HG03442 (cell line): Measurements from ENCODE around the gene GADD45A.
"Not testable (repeated sequence)": the region's sequence is repeated elsewhere in the genome, so short reads cannot be mapped to it uniquely, and the experiment has no call there.

Source experiments
- ATAC-seq: cut with Tn5 transposase; IDR thresholded peaks from one replicate; pipeline ENCODE4 v1.9.1; 2021; ENCODE audit warnings: mild to moderate bottlenecking, moderate library complexity; ENCODE audit not compliant: unreplicated experiment

GADD45A gene, protein sequence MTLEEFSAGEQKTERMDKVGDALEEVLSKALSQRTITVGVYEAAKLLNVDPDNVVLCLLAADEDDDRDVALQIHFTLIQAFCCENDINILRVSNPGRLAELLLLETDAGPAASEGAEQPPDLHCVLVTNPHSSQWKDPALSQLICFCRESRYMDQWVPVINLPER

DNA sequence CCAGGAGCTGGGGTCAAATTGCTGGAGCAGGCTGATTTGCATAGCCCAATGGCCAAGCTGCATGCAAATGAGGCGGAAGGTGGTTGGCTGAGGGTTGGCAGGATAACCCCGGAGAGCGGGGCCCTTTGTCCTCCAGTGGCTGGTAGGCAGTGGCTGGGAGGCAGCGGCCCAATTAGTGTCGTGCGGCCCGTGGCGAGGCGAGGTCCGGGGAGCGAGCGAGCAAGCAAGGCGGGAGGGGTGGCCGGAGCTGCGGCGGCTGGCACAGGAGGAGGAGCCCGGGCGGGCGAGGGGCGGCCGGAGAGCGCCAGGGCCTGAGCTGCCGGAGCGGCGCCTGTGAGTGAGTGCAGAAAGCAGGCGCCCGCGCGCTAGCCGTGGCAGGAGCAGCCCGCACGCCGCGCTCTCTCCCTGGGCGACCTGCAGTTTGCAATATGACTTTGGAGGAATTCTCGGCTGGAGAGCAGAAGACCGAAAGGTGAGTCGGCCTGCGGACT is at the start of gene GADD45A:
Gene GADD45A, plus strand, starts transcription at position 135 of the 491 bp plus-strand sequence. Its CDS starts 294 bp downstream, at position 429.
- ATAC-seq: peak; percentile 83

DNA sequence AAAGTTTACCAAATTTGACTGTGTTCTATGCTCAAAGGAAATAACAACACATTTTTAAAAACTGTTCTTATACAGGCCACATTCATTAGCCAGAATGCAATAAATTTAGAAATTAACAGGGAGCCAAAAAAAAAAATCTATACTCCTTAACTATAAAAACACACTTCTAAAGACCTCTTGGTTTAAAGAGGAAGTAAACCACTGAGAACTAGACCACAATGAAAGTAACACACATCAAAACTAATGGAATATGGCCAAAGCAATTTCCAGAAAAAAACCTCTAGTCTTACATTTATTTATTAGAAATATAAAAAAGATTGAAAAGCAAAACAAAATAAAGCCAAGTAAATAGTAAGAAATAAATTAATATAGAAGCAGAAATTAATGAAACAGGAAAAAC is 48.9 kb upstream of the GADD45A start:
- no peak for ATAC-seq

DNA sequence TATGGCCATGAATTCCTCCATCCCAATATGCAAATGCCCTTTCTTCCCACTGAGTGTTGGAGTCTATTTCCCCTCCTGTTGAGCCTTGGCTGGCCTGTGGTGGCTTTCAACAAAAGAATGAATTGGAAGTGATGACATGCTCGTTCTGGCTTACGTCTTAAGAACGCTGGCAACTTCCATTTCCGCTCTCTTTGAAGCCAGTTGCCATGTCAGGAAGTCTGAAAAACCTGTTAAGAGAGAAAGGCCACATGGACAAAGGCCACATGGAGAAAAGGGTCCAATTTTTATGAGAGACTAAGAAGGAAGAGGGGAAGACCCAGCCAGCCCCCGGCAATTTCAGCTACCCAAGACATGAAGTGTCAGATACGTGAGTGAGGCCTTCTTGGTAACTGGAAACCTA is 45.6 kb upstream of the GADD45A start:
- ATAC-seq: no peak

DNA sequence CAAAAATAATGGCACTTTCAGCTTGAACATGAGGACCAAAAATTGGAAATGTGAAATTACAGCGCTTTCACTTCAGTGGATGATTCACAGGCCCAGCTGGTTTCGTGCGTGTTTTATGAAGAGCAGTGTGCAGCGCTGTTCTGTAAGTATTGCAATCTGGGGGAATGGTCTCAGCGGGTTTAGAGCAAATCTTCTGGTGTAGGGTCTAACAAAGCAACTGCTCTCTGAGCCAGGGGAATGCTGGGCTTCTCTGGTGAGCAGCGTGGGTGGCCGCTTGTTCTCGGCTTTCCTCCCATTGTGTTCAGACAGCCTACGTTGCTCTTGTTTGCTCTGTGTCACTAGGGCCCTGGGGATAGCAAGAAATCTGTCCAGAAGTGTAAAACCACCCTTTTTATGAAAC is 42.4 kb upstream of the GADD45A start:
- no peak for ATAC-seq

DNA sequence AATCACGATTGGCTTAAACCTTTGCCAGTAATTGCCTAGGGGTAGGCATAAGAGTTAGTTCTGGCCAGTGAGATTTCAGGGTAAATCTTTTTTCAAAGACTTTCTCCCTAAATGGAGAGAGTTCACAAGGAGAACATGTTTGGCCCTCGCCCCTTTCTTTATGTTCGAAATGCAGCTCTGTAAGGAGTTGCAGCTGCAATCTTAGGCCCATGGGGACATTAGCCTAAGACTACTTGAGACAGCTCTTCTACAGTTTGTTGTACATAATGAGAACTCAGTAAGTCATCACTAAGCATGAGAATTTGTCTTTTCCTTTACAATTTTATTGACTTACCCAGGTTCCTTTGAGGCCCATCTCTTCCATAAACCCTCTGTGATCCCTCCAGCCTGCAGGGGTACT is 40.4 kb upstream of the GADD45A start:
- no peak for ATAC-seq

DNA sequence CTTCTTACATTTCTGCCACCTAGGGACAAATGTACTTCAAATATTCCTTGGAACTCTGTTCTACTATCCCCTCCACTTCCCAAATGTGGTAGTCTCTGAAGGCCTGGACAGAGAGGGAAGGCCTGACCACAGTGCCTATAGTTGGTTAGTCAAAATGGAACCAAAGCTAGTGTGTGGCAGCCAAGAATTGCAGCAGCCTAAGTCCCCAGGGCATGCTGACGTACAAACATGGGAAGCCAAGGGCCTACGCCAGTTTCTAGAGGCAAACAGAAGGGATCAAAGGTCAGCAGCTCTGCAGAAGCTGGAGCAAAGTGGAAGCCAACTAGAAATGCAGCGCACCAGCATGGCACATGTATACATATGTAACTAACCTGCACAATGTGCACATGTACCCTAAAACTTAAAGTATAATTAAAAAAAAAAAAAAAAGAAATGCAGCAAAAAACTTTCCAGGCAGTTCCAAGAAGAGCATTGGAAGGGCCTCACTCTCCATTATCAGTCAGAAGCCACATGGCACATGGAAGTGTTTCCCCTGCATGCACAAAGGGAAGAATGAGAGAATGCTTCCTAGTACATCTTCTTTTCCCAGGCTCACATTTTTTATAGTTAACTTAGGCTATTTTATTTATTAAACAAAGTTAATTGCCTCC is 39.4 kb upstream of the GADD45A start:
- ATAC-seq: no peak

DNA sequence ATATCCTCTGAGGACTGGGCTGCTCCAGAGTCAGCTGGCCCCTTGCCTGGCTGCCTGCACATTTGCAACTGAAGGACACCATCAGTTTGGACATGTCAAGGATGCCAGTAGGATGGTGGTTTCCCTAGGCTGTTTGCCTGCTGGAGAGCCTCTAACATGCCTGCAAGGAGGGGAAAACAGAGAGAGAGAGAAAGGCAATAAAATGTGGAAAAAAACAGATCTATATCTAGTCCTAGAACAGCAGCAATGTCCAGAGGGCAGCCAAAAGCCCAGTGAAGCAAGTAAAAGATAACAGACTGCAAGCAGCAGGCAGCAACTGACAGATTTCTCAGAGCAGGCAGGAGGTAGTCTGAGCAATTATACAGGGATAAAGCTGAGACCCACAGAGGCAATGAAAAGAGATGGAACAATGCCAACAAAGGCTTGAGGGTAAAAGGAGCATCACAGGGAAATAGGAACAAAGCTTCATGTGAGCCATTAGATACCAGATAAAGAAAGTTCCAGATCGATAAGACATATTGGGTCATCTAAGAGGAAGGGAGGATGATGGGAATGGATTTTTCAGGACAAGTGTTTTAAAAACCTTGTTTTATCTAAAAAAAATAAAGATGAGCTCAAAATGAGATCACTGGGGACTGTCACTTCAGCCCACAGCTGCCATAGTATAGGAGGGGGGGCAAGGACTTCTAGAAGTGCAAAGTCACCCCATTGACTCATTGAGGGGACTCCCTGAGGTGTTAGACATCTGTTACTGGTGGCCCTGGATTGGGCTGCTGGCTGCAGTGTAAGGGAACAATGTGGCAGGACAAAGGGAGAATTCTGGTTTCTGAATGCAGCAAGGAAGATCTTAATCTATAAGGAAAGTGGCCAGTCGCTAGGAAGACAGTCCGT is 38.6 kb upstream of the GADD45A start:
- no peak for ATAC-seq

DNA sequence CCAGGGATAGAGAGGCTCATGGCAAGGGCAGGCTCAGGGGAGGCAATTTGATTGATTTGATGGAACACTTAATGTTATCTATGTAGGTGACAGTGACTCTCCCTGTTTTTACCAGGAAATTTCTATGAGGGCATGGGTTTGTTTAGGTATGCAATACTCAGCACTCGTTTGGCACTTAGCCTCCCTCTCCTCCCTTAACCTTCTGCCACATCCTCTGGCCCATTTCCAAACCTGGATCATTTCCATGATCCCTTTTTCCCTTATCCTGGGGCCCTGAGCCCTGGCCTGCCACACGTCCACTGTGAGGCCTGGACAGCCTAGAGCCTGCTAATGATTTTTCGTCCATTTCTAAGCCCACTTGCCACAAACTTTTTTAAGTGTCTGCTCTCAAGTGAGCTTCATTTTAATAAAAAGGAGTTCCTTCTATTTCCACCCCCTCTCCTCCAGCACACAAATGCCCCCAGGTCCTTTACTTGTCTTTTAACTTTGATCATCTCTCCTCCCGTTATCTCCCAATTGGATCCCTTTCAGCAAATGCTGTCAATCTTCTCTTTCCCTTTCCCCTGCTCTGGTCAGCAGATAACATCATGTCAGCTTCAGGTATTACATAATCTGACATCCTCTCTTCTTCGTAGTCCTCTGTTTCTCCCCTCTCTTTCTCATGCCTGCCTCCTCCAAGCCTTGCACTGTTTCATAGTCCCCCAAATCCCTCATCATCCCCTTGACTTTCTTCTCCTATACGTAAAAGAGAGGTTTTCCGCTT is 37.8 kb upstream of the GADD45A start:
- ATAC-seq: no peak

DNA sequence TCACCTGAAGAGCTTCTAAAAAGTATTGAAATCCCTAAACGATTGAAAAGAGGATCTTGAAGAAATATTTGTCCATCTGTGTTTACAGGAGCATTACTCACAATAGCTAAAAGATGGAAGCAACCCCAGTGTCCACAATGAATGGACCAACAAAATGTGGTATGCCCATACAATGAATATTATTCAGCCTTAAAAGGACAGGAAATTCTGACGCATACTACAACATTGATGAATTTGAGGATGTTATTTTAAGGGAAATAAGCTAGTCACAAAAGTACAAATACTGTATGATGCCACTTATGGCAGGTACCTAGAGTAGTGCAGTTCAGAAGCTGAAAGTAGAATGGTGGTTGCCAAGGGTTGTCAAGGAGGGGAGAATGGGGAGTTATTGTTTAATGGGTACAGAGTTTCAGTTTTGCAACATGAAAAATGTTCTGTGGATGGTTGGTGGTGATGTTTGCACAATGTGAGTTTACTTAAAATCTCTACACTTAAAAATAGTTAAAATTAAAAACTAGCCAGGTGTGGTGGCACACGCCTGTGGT is 37.1 kb upstream of the GADD45A start:
- ATAC-seq: no peak

DNA sequence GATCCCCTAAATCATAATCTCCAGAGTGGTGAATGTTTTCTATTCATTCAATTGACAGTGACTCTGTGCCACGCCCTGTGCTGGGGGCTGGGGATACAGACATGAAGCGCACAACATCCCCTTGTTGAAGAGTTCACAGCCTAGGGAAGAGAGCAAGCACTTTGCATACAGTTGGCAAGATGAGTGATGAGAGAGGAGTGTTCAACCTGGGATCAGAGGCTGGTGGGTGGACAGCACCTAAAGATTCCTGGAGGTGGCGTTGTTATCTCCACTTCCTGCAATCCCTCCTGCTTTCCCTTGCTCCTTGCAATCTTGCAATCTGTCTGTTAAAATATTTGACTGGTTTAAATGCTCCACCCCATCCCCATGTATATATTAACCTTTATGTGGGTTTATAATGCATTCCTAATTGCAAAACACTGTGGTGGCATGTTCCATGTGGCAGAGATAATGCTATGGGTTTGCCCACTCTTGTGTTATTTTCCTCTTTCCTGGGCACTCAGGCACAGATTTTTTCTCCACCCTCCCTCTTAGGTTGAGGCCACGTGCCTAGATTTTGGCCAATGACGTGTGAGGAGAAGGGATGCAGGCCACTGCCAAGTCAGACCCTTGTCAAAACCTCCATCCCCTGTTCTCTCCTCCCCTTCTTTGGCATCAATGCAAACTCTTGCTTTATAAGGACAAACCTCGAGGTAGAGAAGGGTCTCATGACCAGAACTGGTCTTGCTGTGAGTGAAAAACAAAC is 36.2 kb upstream of the GADD45A start:
- ATAC-seq: no peak

DNA sequence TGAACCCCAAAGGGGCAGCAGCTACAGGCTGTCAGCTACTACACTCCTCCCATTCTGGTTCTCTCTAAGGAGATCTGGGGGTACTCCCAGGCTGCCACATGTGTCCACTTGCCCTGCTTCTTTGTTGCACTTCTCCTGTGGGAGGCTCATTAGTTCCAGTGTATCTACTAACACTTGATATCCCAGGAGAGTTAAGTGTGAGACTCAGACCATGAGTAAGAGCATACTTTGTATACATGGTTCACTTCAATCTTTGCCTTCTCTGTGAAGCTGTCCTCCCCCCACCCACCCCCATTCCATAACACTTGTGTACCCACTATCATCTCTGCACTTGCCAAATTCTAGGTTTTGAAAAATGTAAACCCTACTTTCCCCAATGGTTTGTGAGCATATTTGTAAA is 34.9 kb upstream of the GADD45A start:
- no peak for ATAC-seq

DNA sequence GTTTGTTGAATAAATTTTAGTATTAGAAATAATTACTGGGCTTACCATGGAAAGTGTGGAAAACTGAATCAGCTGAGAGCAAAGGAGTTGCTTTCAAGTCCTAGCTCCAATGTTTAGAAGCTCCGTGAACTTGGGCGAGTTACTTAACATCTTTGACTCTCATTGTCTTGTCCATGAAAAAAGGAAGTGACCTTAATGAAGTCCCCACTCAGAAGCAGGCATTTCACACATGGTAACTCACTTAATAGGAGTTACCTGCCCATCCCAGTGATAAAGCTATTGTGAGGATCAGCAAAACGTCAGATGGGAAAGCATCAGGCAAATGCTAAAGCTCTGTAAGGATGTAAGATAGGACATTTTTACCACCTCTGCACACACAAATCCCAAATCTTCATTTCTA is 34.0 kb upstream of the GADD45A start:
- no peak for ATAC-seq

DNA sequence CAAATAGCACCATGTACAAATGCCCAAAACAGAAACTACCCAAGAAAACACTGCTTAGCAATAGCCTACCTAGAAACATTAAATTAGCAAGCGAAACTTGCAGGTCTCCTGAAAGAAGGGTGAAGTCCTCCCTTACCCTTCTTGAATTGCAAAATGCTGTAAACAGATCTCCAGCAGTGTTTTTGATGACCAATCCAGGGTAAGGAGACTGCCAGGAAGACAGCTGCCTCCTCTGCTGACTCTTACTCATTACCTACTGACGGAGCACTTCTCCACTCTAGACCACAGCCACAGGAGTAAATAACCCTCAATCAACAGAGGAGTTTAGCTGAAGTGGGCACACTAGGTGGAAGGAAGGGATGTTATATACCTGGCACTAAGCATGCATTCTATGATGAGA is 32.2 kb upstream of the GADD45A start:
- peak; percentile 47 for ATAC-seq

DNA sequence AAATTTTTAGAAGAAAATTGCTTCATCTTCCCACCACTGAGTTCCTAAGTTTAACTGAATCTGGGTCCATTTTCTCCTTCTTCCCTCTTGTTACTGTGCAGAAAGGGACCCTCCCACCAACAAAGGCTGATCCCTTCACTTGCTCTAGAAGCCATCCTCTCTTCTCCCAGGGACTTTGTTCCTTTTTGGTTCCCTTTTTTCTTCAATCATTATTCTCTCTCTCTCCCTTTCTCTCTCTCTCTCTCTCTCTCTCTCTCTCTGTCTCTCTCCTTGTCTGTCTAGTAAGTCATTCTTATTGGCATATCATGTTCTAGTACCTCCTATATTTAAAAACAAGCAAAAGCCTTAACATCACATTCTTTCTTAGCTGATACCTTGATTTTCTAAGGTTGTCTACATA is 31.7 kb upstream of the GADD45A start:
- no peak for ATAC-seq

DNA sequence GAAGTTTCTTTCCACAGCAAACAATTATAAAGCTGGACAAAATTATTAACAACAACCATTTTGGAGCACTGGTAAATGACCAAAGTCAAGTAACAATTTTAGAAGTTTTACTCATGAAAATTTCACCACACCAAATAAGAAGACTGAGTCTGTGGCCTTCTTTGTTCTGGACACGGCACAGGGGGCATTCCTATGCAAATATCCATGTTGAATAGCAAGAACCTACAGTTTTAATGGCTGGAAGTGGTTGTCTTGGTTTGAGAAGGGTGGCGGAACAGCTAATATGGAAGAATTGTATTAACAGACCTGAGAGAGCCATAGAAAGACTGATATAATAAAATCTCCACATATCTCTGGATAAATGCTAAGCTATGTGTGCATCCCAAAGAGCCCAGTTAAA is 29.4 kb upstream of the GADD45A start:
- ATAC-seq: no peak

DNA sequence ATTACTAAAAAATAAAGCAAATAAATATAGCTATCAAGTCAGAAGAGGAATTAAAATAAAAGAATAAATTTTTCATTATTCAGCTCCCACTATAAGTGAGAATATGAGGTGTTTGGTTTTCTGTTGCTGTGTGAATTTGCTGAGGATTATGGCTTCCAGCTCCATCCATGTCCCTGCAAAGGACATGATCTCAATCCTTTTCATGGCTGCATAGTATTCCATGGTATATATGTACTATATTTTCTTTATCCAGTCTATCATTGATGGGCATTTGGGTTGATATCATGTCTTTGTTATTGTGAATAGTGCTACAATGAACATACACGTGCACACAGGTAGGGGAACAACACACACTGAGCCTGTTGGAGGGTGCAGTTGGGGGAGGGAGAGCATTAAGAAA is 27.8 kb upstream of the GADD45A start:
- not testable (repeated sequence) for ATAC-seq

DNA sequence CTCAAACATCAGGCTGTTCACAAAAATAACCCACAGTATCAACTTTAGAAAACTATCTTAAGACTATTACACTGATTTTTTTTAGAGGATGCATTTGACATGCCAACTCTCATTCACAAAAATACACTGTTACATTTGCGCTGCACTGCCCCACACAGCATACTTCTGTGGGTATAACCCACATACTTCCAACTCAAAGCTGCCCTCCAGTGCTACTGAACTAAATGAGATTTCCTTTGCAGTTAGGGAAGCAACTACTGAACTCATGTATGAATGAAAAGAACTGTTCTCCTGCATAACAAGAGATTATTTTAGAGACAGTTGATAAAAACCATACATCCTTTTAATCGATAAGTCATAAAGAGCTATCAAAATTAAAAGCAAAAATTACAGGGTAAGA is 25.8 kb upstream of the GADD45A start:
- no peak for ATAC-seq

DNA sequence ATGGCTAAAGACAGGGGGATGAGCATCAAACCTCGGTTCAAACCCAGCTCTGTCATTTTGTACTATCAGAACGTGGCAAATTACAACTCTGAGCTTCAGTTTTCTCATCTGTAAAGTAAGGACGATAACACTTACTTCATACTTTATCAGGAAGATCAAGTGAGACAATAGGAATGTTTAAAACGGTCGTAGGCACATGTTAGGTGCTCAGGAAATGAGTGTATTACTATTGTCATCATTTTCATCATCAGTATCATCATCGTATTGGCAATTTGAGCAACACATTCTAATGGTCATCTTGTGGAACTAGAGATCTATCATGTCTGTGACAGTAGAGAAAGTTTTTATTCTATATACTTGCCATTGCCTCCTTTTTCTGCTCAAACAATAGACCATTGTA is 22.1 kb upstream of the GADD45A start:
- ATAC-seq: no peak

DNA sequence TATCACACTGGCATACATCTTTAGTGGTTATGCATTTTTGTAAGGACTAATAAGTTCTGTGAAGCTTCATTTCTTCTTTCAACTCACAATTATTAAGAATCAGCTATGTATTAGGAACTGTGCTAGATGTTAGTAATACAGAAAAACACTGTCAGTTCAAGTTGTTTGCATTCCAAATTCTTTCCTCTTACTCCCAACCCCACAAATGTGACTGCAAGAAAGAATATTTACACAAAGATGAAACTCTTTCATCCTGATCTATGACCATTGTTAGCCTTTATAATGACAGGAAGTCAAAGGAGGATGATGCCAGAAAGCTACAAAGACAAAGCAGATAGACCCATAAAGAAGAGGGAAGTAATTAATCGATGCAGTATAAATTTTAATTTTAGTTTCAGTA is 21.0 kb upstream of the GADD45A start:
- ATAC-seq: no peak

DNA sequence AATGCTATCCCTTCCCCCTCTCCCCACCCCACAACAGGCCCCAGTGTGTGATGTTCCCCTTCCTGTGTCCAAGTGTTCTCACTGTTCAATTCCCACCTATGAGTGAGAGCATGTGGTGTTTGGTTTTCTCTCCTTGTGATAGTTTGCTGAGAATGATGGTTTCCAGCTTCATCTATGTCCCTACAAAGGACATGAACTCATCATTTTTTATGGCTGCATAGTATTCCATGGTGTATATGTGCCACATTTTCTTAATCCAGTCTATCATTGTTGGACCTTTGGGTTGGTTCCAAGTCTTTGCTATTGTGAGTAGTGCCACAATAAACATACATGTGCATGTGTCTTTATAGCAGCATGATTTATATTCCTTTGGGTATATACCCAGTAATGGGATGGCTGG is 19.7 kb upstream of the GADD45A start:
- not testable (repeated sequence) for ATAC-seq
